SK-N-SH (cell line): ENCODE data around the gene TMX1. TPM values are rescaled to one million over a fixed set of nuclear protein-coding genes. Genes with fewer than 3 reads are reported as not detected.
"Not testable (repeated sequence)": the region's sequence is repeated elsewhere in the genome, so short reads cannot be mapped to it uniquely, and the experiment has no call there.

Experiments
- CTCF ChIA-PET: fragments of 300-600, 350-600 bp; formaldehyde crosslinking; extraction: SDS; loops from one replicate; lab custom pipeline; 2021; lab: Yijun Ruan, JAX
- POLR2A ChIA-PET: fragments of 350-600 bp; sonication (Branson Sonifier 250); formaldehyde crosslinking; extraction: SDS; loops from one replicate; lab custom pipeline; 2020; ENCODE audit warnings: antibody characterized with exemption, inconsistent platforms; lab: Yijun Ruan, JAX
- DNase-seq: peaks from one replicate; pipeline ENCODE4 v3.0.0; 2012
- H2AFZ ChIP-seq: fragments of 200-600 bp; sonication (generic); 2 replicates; pipeline ENCODE4 v1.8.1; 2016; ENCODE audit warnings: antibody characterized with exemption, mild to moderate bottlenecking, low read depth
- H3F3A ChIP-seq: fragments of 200-600 bp; sonication (generic); replicated peaks from 2 replicates; pipeline ENCODE3; 2016; ENCODE audit warnings: antibody characterized with exemption, mild to moderate bottlenecking; ENCODE audit not compliant: insufficient read depth
- H3K27ac ChIP-seq, 2 experiments: fragments of 200-500 bp in 1 of 2; fragments of 200-600 bp in 1 of 2; sonication (Bioruptor generic) in 1 of 2; sonication (generic), shearing (Covaris generic) in 1 of 2; 2 replicates each; pipeline versions ENCODE4 v1.5.1 to v1.6.1; 2014 to 2016; ENCODE audit warnings: low read depth in 2 of 2, inconsistent platforms in 1 of 2, low read length in 1 of 2, mild to moderate bottlenecking in 1 of 2, mixed read lengths in 1 of 2
- H3K27me3 ChIP-seq: fragments of 200-600 bp; sonication (generic), shearing (Covaris generic); 2 replicates; pipeline ENCODE4 v1.6.1; 2016; ENCODE audit warnings: mixed run types; ENCODE audit not compliant: insufficient read depth
- H3K36me3 ChIP-seq, 2 experiments: fragments of 200-500 bp in 1 of 2; fragments of 200-600 bp in 1 of 2; sonication (Bioruptor generic) in 1 of 2; sonication (generic) in 1 of 2; replicated peaks in 1 of 2; 2 replicates each; pipeline versions ENCODE3 to v1.5.1; 2014 to 2016; ENCODE audit warnings: low read length in 1 of 2, mild to moderate bottlenecking in 1 of 2; ENCODE audit not compliant: insufficient read depth in 2 of 2, control insufficient read depth in 1 of 2
- H3K4me1 ChIP-seq, 2 experiments: fragments of 200-500 bp in 1 of 2; fragments of 200-600 bp in 1 of 2; sonication (Bioruptor generic) in 1 of 2; sonication (generic), shearing (Covaris generic) in 1 of 2; 2 replicates each; pipeline versions ENCODE4 v1.5.1 to v1.6.1; 2014 to 2016; ENCODE audit warnings: low read depth in 1 of 2, low read length in 1 of 2, mixed run types in 1 of 2; ENCODE audit not compliant: insufficient read depth in 2 of 2, control insufficient read depth in 1 of 2
- H3K4me2 ChIP-seq: fragments of 200-600 bp; sonication (generic), shearing (Covaris generic); 2 replicates; pipeline ENCODE4 v1.6.1; 2017; ENCODE audit warnings: mixed run types
- H3K4me3 ChIP-seq, 2 experiments: fragments of 200-500 bp in 1 of 2; fragments of 200-600 bp in 1 of 2; sonication (Bioruptor generic) in 1 of 2; sonication (generic), shearing (Covaris generic) in 1 of 2; 2 replicates each; pipeline versions ENCODE4 v1.5.1 to v1.8.1; 2014 to 2016; ENCODE audit warnings: low read depth in 2 of 2, inconsistent platforms in 1 of 2, low read length in 1 of 2, mild to moderate bottlenecking in 1 of 2, mixed read lengths in 1 of 2, moderate library complexity in 1 of 2
- H3K79me2 ChIP-seq: fragments of 200-600 bp; sonication (generic); 2 replicates; pipeline ENCODE4 v1.8.1; 2017; ENCODE audit warnings: mild to moderate bottlenecking; ENCODE audit not compliant: insufficient read depth
- H3K9ac ChIP-seq: fragments of 200-600 bp; sonication (generic); 2 replicates; pipeline ENCODE4 v1.6.1; 2017; ENCODE audit warnings: mixed run types
- H3K9me2 ChIP-seq: fragments of 200-600 bp; sonication (generic); 2 replicates; pipeline ENCODE4 v1.6.1; 2017; ENCODE audit warnings: mixed run types
- H3K9me3 ChIP-seq: fragments of 200-600 bp; sonication (generic); 2 replicates; pipeline ENCODE4 v1.6.1; 2017; ENCODE audit warnings: mixed run types, mild to moderate bottlenecking, moderate library complexity
- H4K20me1 ChIP-seq: fragments of 200-600 bp; sonication (generic); 2 replicates; pipeline ENCODE4 v1.6.1; 2017; ENCODE audit warnings: mild to moderate bottlenecking, mixed run types; ENCODE audit not compliant: insufficient read depth
- CHD2 ChIP-seq: fragments of 150-350 bp; IDR thresholded peaks from 2 replicates; pipeline ENCODE4 v1.6.1; 2018; ENCODE audit warnings: low read length; ENCODE audit not compliant: partially characterized antibody
- CTCF ChIP-seq: fragments of 200-600 bp; sonication (generic); IDR thresholded peaks from 2 replicates; pipeline ENCODE4 v1.6.1; 2017; ENCODE audit warnings: antibody characterized with exemption, mild to moderate bottlenecking, moderate library complexity
- EP300 ChIP-seq, 2 experiments: IDR thresholded peaks; 2 replicates each; pipeline versions ENCODE4 v1.4.0 to v1.6.1; 2012; ENCODE audit warnings: borderline replicate concordance in 1 of 2, low read depth in 1 of 2, low read length in 1 of 2
- EZH2phosphoT487 ChIP-seq: fragments of 200-600 bp; sonication (generic); IDR thresholded peaks from 2 replicates; pipeline ENCODE4 v1.6.1; 2017; ENCODE audit warnings: low read depth, mixed run types, mild to moderate bottlenecking, antibody characterized with exemption, moderate library complexity, borderline replicate concordance
- FOXJ3 ChIP-seq: sonication (generic); formaldehyde crosslinking; IDR thresholded peaks from 2 replicates; pipeline ENCODE4 v1.5.1; 2020; ENCODE audit warnings: mild to moderate bottlenecking, missing genetic modification reagents
- IRF3 ChIP-seq: fragments of 150-350 bp; IDR thresholded peaks from 2 replicates; pipeline ENCODE4 v1.6.1; 2016; ENCODE audit warnings: mild to moderate bottlenecking, low read depth, low read length
- NRF1 ChIP-seq: IDR thresholded peaks from 2 replicates; pipeline ENCODE4 v1.6.1; 2012; ENCODE audit warnings: low read depth, mild to moderate bottlenecking, low read length
- PBX3 ChIP-seq: IDR thresholded peaks from 2 replicates; pipeline ENCODE4; 2012
- RAD21 ChIP-seq: IDR thresholded peaks from 2 replicates; pipeline ENCODE4 v1.6.1; 2012; ENCODE audit warnings: mild to moderate bottlenecking, low read length
- RCOR1 ChIP-seq: fragments of 150-350 bp; IDR thresholded peaks from 2 replicates; pipeline ENCODE4 v1.6.1; 2017; ENCODE audit warnings: antibody characterized with exemption, low read length
- RFX5 ChIP-seq: IDR thresholded peaks from 2 replicates; pipeline ENCODE4 v1.6.1; 2012; ENCODE audit warnings: mild to moderate bottlenecking, improper control_type of control experiment, low read length
- RXRA ChIP-seq: IDR thresholded peaks from 2 replicates; pipeline ENCODE4 v1.4.0; 2012; ENCODE audit warnings: low read depth, mild to moderate bottlenecking, borderline replicate concordance
- SIN3A ChIP-seq: IDR thresholded peaks from 2 replicates; pipeline ENCODE4 v1.6.1; 2012; ENCODE audit warnings: low read depth, mild to moderate bottlenecking, low read length, moderate library complexity, borderline replicate concordance
- SMC3 ChIP-seq: IDR thresholded peaks from 2 replicates; pipeline ENCODE4 v1.6.1; 2012; ENCODE audit warnings: low read depth, low read length, improper control_type of control experiment
- USF2 ChIP-seq: fragments of 150-350 bp; IDR thresholded peaks from 2 replicates; pipeline ENCODE4 v1.6.1; 2017; ENCODE audit warnings: antibody characterized with exemption, low read length, low read depth, borderline replicate concordance
- ZBTB33 ChIP-seq: IDR thresholded peaks from 2 replicates; pipeline ENCODE4 v1.4.0; 2012; ENCODE audit warnings: low read depth, borderline replicate concordance
- WGBS: methylation state at CpG from one replicate; pipeline ENCODE4 v1.1.6; 2017; ENCODE audit warnings: low lambda C conversion rate; 5-methylcytosine and 5-hydroxymethylcytosine counted together
- polyA plus RNA-seq, 3 experiments: library from polyadenylated mRNA; depleted of rRNA; stranded (reverse); fragments of >200 nt; gene quantifications; 2 replicates each; pipeline ENCODE4 v1.2.3, GENCODE V29; 2012

TMX1 gene
- polyA plus RNA-seq, 1 of the 3 experiments (the other 2 are of a cell fraction) = 16.1 TPM

GRCh38 chr14:51219473-51220448 is 20.3 kb upstream of the TMX1 start (continued):
- no peak for TF ChIP-seq FOXJ3 (CRISPR knock-in tag)
- no peak for TF ChIP-seq RCOR1
- no peak for TF ChIP-seq USF2

- CTCF ChIA-PET = interaction anchor here (2.5 kb wide), 1 partner anchor 60 kb away, joined by 7 read pairs; no protein-coding TSS in a partner anchor
- H3K27ac ChIP-seq, DNase-seq, H3K4me1 ChIP-seq, H3K9ac ChIP-seq, H2AFZ ChIP-seq, H3K9me3 ChIP-seq, H3K36me3 ChIP-seq, H3K4me2 ChIP-seq, H3K4me3 ChIP-seq, H4K20me1 ChIP-seq, H3K79me2 ChIP-seq, H3F3A ChIP-seq, POLR2A ChIA-PET, H3K9me2 ChIP-seq, H3K27me3 ChIP-seq: not testable (repeated sequence)
- WGBS = 92% methylated on average over 1 of the region's 1 CpG
Observed at GRCh38 chr14:51223463-51223862, 16.6 kb upstream of the TMX1 start.

- no peak overlapping the region for H3K4me2 ChIP-seq
- WGBS = 96% methylated on average over 1 of the region's 1 CpG
- TF ChIP-seq ZBTB33 (no peak), CHD2 (no peak), RFX5 (no peak), EZH2phosphoT487 (no peak), CTCF (no peak), SIN3A (no peak), IRF3 (no peak), RXRA (no peak), NRF1 (no peak), RAD21 (no peak), SMC3 (no peak), PBX3 (no peak), EP300 (IDR thresholded peaks at IDR 0.05; ENCODE audit: borderline replicate concordance in 1 of 2, low read depth in 1 of 2, low read length in 1 of 2) (no peak)
Observed at GRCh38 chr14:51224551-51224950, 15.5 kb upstream of the TMX1 start.

More at GRCh38 chr14:51224551-51224950, 15.5 kb upstream of the TMX1 start:
- Histone ChIP-seq H3K9me3 (no peaks in the 10 kb centered on the region), H3F3A (no peaks in the 10 kb centered on the region), H4K20me1 (no peaks in the 10 kb centered on the region), H3K36me3 (no peaks in the 10 kb centered on the region), H3K4me1 (peaks cover 0 to 10% of the 10 kb centered on the region in 2 experiments; a peak in 2 of 4 replicates), H3K27me3 (no peaks in the 10 kb centered on the region), H3K27ac (no peak overlapping the region), H3K4me3 (no peak overlapping the region), H3K9me2 (no peaks in the 10 kb centered on the region), H3K79me2 (no peaks in the 10 kb centered on the region), H3K9ac (no peak overlapping the region), H2AFZ (no peak overlapping the region)
- CTCF ChIA-PET = interaction anchor here (2.5 kb wide), 1 partner anchor 59 kb away, joined by 7 read pairs; no protein-coding TSS in a partner anchor
- no peak for DNase-seq
- POLR2A ChIA-PET = no interaction called here
